ENCODE data around the gene PLXDC2. TPM values are rescaled to one million over a fixed set of nuclear protein-coding genes. Genes with fewer than 3 reads are reported as not detected.

Gene PLXDC2
- total and polyA plus RNA-seq, 4 donors, result 11.8 to 99.6 (median 40.8) TPM

DNA sequence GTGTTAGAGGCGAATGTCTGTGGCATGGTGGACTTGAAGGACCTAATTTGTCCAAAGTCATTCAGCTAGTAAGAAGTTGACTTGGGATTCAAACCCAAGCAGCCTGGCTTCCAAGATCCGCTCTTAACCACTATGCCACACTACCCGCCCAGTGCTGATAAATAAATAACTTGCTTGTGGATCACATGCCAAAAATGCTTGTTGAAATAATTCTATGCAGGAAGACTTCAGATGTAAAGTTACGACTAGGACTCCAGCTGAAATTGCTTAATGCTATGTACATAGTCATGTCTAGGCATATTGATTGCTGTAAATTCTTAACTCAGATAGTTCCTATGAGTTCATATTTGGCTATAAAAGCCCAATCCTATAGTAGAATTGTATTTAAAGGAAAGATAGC is 76.0 kb downstream of the PLXDC2 start:
- no peak overlapping the region for H3K4me3 ChIP-seq
- no peaks in the 10 kb centered on the region for H3K9me3 ChIP-seq (ENCODE audit: control insufficient read depth in 4 of 4, insufficient read depth in 3 of 4, low read length in 3 of 4)
- TF ChIP-seq, protein P1, sequence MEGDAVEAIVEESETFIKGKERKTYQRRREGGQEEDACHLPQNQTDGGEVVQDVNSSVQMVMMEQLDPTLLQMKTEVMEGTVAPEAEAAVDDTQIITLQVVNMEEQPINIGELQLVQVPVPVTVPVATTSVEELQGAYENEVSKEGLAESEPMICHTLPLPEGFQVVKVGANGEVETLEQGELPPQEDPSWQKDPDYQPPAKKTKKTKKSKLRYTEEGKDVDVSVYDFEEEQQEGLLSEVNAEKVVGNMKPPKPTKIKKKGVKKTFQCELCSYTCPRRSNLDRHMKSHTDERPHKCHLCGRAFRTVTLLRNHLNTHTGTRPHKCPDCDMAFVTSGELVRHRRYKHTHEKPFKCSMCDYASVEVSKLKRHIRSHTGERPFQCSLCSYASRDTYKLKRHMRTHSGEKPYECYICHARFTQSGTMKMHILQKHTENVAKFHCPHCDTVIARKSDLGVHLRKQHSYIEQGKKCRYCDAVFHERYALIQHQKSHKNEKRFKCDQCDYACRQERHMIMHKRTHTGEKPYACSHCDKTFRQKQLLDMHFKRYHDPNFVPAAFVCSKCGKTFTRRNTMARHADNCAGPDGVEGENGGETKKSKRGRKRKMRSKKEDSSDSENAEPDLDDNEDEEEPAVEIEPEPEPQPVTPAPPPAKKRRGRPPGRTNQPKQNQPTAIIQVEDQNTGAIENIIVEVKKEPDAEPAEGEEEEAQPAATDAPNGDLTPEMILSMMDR (IDR thresholded peaks at IDR 0.05; ENCODE audit: control extremely low read depth, extremely low read depth), result no peak
- DNase-seq, result peak in 1 of 3 donors; percentile 43
- H3K36me3 ChIP-seq (ENCODE audit: control insufficient read depth in 4 of 4, insufficient read depth in 4 of 4, low read length in 4 of 4), result peaks cover 0 to 2% (median 0%) of the 10 kb centered on the region in 4 donors
- no peak overlapping the region for H3K27ac ChIP-seq (ENCODE audit: low read depth in 1 of 2, low read length in 1 of 2)
- H3K4me1 ChIP-seq (ENCODE audit: control insufficient read depth in 5 of 5, insufficient read depth in 5 of 5, low read length in 5 of 5), result peaks cover 0 to 20% (median 14%) of the 10 kb centered on the region in 5 donors
- no peak overlapping the region for H3K9ac ChIP-seq (ENCODE audit: insufficient read depth in 1 of 2, low read length in 2 of 2)
- H3K27me3 ChIP-seq (ENCODE audit: control insufficient read depth in 3 of 3, insufficient read depth in 3 of 3, low read length in 2 of 3), result no peaks in the 10 kb centered on the region
- no peak for ATAC-seq (ENCODE audit: insufficient read depth, low FRiP score)
- WGBS, 2 donors, result 66 to 84% methylated on average over 4 of the region's 4 CpGs

DNA sequence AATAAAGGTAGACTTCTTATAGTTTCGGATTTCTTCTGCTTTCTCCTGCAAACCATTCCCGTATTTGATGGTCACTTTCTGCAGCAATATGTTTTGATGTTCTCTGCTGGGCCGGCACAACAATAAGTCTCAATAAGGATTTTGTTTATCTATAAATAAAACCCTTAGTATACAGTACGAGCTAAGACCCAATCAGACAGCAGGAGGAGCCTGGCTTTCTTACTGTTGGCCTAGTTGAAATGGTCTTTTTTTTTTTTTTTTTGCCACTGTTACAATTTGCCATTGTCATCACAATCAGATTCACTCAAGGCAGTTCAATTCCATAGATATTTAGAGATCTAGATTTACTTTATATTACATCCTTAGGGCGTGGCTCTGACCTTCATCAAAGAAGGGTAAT is 76.4 kb downstream of the PLXDC2 start:
- Histone ChIP-seq H3K9me3 (ENCODE audit: control insufficient read depth in 4 of 4, insufficient read depth in 3 of 4, low read length in 3 of 4) (no peaks in the 10 kb centered on the region), H3K27me3 (ENCODE audit: control insufficient read depth in 3 of 3, insufficient read depth in 3 of 3, low read length in 2 of 3) (no peaks in the 10 kb centered on the region), H3K4me1 (ENCODE audit: control insufficient read depth in 5 of 5, insufficient read depth in 5 of 5, low read length in 5 of 5) (peaks cover 0 to 20% (median 14%) of the 10 kb centered on the region in 5 donors), H3K9ac (ENCODE audit: insufficient read depth in 1 of 2, low read length in 2 of 2) (no peak overlapping the region), H3K4me3 (no peak overlapping the region), H3K36me3 (ENCODE audit: control insufficient read depth in 4 of 4, insufficient read depth in 4 of 4, low read length in 4 of 4) (peaks cover 0 to 2% (median 0%) of the 10 kb centered on the region in 4 donors), H3K27ac (ENCODE audit: low read depth in 1 of 2, low read length in 1 of 2) (no peak overlapping the region)
- WGBS, 2 donors, result 67 to 83% methylated on average over 5 of the region's 5 CpGs
- ATAC-seq (ENCODE audit: insufficient read depth, low FRiP score) (no peak), DNase-seq (no peak)
- TF ChIP-seq, protein P1 (IDR thresholded peaks at IDR 0.05; ENCODE audit: control extremely low read depth, extremely low read depth), result no peak

DNA sequence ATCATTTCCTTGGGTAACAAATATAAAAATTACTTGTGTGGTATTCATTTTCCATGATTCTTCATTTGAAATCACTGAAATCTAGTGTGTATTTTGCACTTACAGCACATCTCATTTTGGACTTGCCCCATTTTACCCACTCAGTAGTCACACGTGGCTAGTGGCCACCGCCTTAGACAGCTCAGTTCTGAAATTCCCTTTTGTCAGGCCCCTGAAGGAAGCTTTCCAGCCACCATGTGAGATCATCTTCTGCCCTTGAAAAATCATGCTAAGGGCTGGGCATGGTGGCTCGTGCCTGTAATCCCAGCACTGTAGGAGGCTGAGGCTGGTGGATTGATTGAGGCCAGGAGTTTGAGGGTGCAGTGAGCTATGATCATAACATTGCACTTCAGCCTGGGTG is 79.3 kb downstream of the PLXDC2 start:
- no peak for ATAC-seq (ENCODE audit: insufficient read depth, low FRiP score)
- 85 to 88% methylated on average over 3 of the region's 3 CpGs for WGBS, 2 donors

More for the DNA sequence above, 79.3 kb downstream of the PLXDC2 start:
- no peak for DNase-seq
- Histone ChIP-seq H3K4me1 (ENCODE audit: control insufficient read depth in 5 of 5, insufficient read depth in 5 of 5, low read length in 5 of 5) (peaks cover 0 to 24% (median 11%) of the 10 kb centered on the region in 5 donors), H3K27me3 (ENCODE audit: control insufficient read depth in 3 of 3, insufficient read depth in 3 of 3, low read length in 2 of 3) (no peaks in the 10 kb centered on the region), H3K36me3 (ENCODE audit: control insufficient read depth in 4 of 4, insufficient read depth in 4 of 4, low read length in 4 of 4) (no peaks in the 10 kb centered on the region), H3K4me3 (no peak overlapping the region), H3K9me3 (ENCODE audit: control insufficient read depth in 4 of 4, insufficient read depth in 3 of 4, low read length in 3 of 4) (no peaks in the 10 kb centered on the region), H3K9ac (ENCODE audit: insufficient read depth in 1 of 2, low read length in 2 of 2) (no peak overlapping the region), H3K27ac (ENCODE audit: low read depth in 1 of 2, low read length in 1 of 2) (no peak overlapping the region)
- TF ChIP-seq, protein P1 (IDR thresholded peaks at IDR 0.05; ENCODE audit: control extremely low read depth, extremely low read depth), result no peak

Data from lung (tissue), 12 donors.